Transverse colon (tissue), 4 donors: Measurements from ENCODE around the gene SELENON. TPM values are rescaled to one million over a fixed set of nuclear protein-coding genes. Genes with fewer than 3 reads are reported as not detected.
A peak's percentile ranks its signal among the peaks of the same experiment; 100 is the strongest.

ENCODE experiments used
- DNase-seq: peaks from one replicate; pipeline ENCODE4 v3.0.0-alpha.2; 2019
- H3K27ac ChIP-seq, 4 donors: fragments of 200-600 bp; sonication (generic); 2 replicates each; pipeline ENCODE4 v1.5.1; 2016 to 2018; ENCODE audit warnings: inconsistent platforms in 4 of 4
- H3K27me3 ChIP-seq: fragments of 200-600 bp; sonication (generic); 2 replicates; pipeline ENCODE4 v1.5.1; 2017; ENCODE audit warnings: inconsistent platforms
- H3K36me3 ChIP-seq, 4 donors: fragments of 200-600 bp; sonication (generic); 2 replicates each; pipeline ENCODE4 v1.5.1; 2017 to 2019; ENCODE audit warnings: inconsistent platforms in 4 of 4
- H3K4me1 ChIP-seq, 4 donors: fragments of 200-600 bp; sonication (generic); 2 replicates each; pipeline ENCODE4 v1.5.1; 2017 to 2020; ENCODE audit warnings: inconsistent platforms in 4 of 4
- H3K4me3 ChIP-seq, 4 donors: fragments of 200-600 bp; sonication (generic); 1 replicate in 1 of 4; 2 replicates in 3 of 4; pipeline versions ENCODE4 v1.5.1 to v1.6.1; 2017 to 2019; ENCODE audit warnings: inconsistent platforms in 4 of 4
- H3K9me3 ChIP-seq, 2 donors: fragments of 200-600 bp; sonication (generic); 2 replicates each; pipeline ENCODE4 v1.5.1; 2017 to 2019; ENCODE audit warnings: inconsistent platforms in 2 of 2
- EP300 ChIP-seq: sonication (generic); formaldehyde crosslinking; IDR thresholded peaks from one replicate; pipeline ENCODE4 v1.6.1; 2017; ENCODE audit warnings: antibody characterized with exemption, low read depth
- POLR2A ChIP-seq: fragments of 450-650 bp; IDR thresholded peaks from one replicate; pipeline ENCODE4 v1.6.1; 2016; ENCODE audit warnings: antibody characterized with exemption, mild to moderate bottlenecking, moderate library complexity
- POLR2AphosphoS5 ChIP-seq, 3 donors: sonication (generic); formaldehyde crosslinking; IDR thresholded peaks; one replicate each; pipeline ENCODE4 v1.6.1; 2016; ENCODE audit warnings: antibody characterized with exemption in 3 of 3
- WGBS, 2 donors: methylation state at CpG; one replicate each; pipeline ENCODE4 v1.1.5; 2018; ENCODE audit warnings: low coverage in 1 of 2; 5-methylcytosine and 5-hydroxymethylcytosine counted together
- in situ Hi-C, 4 donors: fragments of 200-750 bp; cut with MboI; loops; one replicate each; pipeline versions ENCODE4 v1.15.0 to v1.15.1; 2017; ENCODE audit warnings: low sequenced_read_pairs in 3 of 4, low pct_ligation_motif_present in 1 of 4, low pct_unique_long_range_greater_than_20kb in 1 of 4
- intact Hi-C: fragments of 100-400 bp; cut with DNase I; formaldehyde crosslinking; loops from one replicate; pipeline ENCODE4 v1.15.1; 2023; ENCODE audit warnings: low total_unique reads
- total RNA-seq, 4 donors: library from RNA; depleted of rRNA; stranded (reverse); fragments of >200 nt; gene quantifications; one replicate each; pipeline ENCODE4 v1.1.0, GENCODE V29; 2016
- TF ChIP-seq, protein P1 (sequence below), 5 experiments: fragments of 200-600 bp in 3 of 5; fragments of 450-650 bp in 2 of 5; sonication (generic) in 3 of 5; IDR thresholded peaks; 1 replicate in 2 of 5; 2 replicates in 3 of 5; pipeline ENCODE4 v1.5.1; 2016 to 2017; ENCODE audit warnings: antibody characterized with exemption in 5 of 5, inconsistent platforms in 3 of 5, mild to moderate bottlenecking in 2 of 5, moderate library complexity in 1 of 5

The SELENON gene
- total RNA-seq, 4 donors from 2014 or later, result 17.1 to 68.1 (median 24.4) TPM

GRCh38 chr1:25858906-25859789 lies 59.2 kb downstream of the SELENON start, which contains the start of gene AUNIP:
TSS of gene AUNIP (minus strand) at chr1:25859457. CDS start at chr1:25859357, 100 bp downstream.
- in situ Hi-C loops, result no loop called here
- peak; percentile 91 for DNase-seq
- TF ChIP-seq POLR2A (peak; percentile 76), EP300 (no peak), POLR2AphosphoS5 (IDR thresholded peaks at IDR 0.05) (peak; percentile 74 to 95 (median 94))
- TF ChIP-seq, protein P1, sequence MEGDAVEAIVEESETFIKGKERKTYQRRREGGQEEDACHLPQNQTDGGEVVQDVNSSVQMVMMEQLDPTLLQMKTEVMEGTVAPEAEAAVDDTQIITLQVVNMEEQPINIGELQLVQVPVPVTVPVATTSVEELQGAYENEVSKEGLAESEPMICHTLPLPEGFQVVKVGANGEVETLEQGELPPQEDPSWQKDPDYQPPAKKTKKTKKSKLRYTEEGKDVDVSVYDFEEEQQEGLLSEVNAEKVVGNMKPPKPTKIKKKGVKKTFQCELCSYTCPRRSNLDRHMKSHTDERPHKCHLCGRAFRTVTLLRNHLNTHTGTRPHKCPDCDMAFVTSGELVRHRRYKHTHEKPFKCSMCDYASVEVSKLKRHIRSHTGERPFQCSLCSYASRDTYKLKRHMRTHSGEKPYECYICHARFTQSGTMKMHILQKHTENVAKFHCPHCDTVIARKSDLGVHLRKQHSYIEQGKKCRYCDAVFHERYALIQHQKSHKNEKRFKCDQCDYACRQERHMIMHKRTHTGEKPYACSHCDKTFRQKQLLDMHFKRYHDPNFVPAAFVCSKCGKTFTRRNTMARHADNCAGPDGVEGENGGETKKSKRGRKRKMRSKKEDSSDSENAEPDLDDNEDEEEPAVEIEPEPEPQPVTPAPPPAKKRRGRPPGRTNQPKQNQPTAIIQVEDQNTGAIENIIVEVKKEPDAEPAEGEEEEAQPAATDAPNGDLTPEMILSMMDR (IDR thresholded peaks at IDR 0.05), result no peak
- H3K4me3 ChIP-seq, result peak within 1 kb of the TSS; percentile 21 to 64 (median 48)
- H3K27me3 ChIP-seq, result no peaks in the 10 kb centered on the region
- H3K4me1 ChIP-seq, result peaks cover 6 to 26% (median 16%) of the 10 kb centered on the region in 4 donors
- no peaks in the 10 kb centered on the region for H3K9me3 ChIP-seq
- peak within 1 kb of the TSS; percentile 73 to 91 (median 84) for H3K27ac ChIP-seq
- intact Hi-C loops, result no loop called here
- 2% methylated on average over 59 of the region's 77 CpGs; no CpG with 5 or more reads in 1 of the 2 donors for WGBS, 2 donors
- H3K36me3 ChIP-seq, result no peaks in the 10 kb centered on the region

GRCh38 chr1:25861316-25862286 lies 61.6 kb downstream of the SELENON start:
- in situ Hi-C loops (no loop called here), intact Hi-C loops (no loop called here)
- DNase-seq, result peak; percentile 52
- no peaks in the 10 kb centered on the region for H3K9me3 ChIP-seq
- H3K4me1 ChIP-seq, result peaks cover 6 to 26% (median 17%) of the 10 kb centered on the region in 4 donors
- peak overlapping the region in 3 of 4 donors; percentile 21 to 88 (median 73) for H3K27ac ChIP-seq
- H3K4me3 ChIP-seq, result no peak overlapping the region
- 19 to 71% methylated on average over 5 to 16 of the region's 16 CpGs for WGBS, 2 donors
- no peaks in the 10 kb centered on the region for H3K36me3 ChIP-seq
- no peaks in the 10 kb centered on the region for H3K27me3 ChIP-seq
- TF ChIP-seq POLR2AphosphoS5 (IDR thresholded peaks at IDR 0.05) (no peak), POLR2A (no peak), EP300 (no peak)
- TF ChIP-seq, protein P1 (IDR thresholded peaks at IDR 0.05), result no peak

DNA sequence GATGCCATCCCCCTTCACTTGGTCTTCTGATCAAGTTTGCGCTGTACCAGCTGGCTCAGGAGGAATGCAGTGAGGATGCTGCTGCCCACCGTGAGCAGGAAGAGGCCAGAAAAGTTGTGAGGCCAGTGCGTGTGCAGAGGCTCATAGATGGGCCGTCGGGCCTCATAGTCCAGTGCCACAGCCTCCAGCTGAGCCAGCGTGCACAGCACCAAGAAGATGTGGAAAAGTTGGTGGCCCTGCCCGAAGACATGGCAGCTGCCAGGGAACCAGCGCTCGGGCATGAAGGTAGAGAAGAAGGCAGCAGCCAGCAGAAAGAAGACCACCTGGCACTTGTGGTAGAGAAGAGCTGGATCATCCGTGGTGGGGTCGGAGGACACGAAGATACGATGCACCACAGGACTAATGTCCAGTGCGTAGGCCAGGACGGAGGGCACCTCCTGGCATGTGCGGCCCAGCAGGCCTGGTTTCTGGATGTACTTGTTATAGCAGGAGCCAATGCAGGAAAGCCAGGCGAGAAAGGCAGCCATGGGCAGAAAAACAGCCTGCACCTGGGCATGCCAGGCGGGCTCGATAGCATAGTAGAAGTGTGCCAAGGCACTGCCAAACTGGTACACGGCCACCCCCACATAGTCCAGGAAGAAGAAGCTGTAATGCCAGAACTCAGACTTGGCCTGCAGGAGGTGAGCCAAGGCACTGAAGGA lies 62.9 kb downstream of the SELENON start:
- no peak for DNase-seq
- in situ Hi-C loops, result no loop called here
- Histone ChIP-seq H3K4me1 (peaks cover 6 to 33% (median 25%) of the 10 kb centered on the region in 4 donors), H3K27me3 (no peaks in the 10 kb centered on the region), H3K9me3 (no peaks in the 10 kb centered on the region), H3K36me3 (no peaks in the 10 kb centered on the region), H3K27ac (no peak overlapping the region), H3K4me3 (no peak overlapping the region)
- intact Hi-C loops, result no loop called here
- WGBS, 2 donors, result 90 to 94% methylated on average over 4 to 20 of the region's 20 CpGs
- TF ChIP-seq POLR2A (no peak), EP300 (no peak), POLR2AphosphoS5 (IDR thresholded peaks at IDR 0.05) (no peak)
- TF ChIP-seq, protein P1 (IDR thresholded peaks at IDR 0.05), result no peak
